Neural cell (in vitro differentiated cells): ENCODE data around the gene PLP1. TPM values are rescaled to one million over a fixed set of nuclear protein-coding genes. Genes with fewer than 3 reads are reported as not detected.

Source experiments
- H2AFZ ChIP-seq: fragments of 200-600, 300-800 bp; sonication (generic), shearing (Covaris generic); 2 replicates; pipeline ENCODE4 v1.6.0; 2014; ENCODE audit warnings: low read depth, mild to moderate bottlenecking, antibody characterized with exemption, low read length, moderate library complexity
- H3F3A ChIP-seq: fragments of 200-600 bp; shearing (Covaris generic); 2 replicates; pipeline ENCODE4 v1.6.1; 2016; ENCODE audit warnings: mild to moderate bottlenecking, moderate library complexity, mixed read lengths, antibody characterized with exemption, low read length; ENCODE audit not compliant: insufficient read depth, poor library complexity, severe bottlenecking
- H3K27ac ChIP-seq: fragments of 200-600, 300-800 bp; sonication (generic), shearing (Covaris generic); 2 replicates; pipeline ENCODE4 v1.5.1; 2014; ENCODE audit warnings: mild to moderate bottlenecking, low read length, moderate library complexity
- H3K27me3 ChIP-seq: fragments of 300-800, 200-600 bp; sonication (generic), shearing (Covaris generic); 2 replicates; pipeline ENCODE4 v1.6.0; 2014; ENCODE audit warnings: mild to moderate bottlenecking, low read depth, low read length, moderate library complexity; ENCODE audit not compliant: insufficient read depth
- H3K36me3 ChIP-seq: fragments of 300-800, 200-600 bp; sonication (generic), shearing (Covaris generic); 2 replicates; pipeline ENCODE4 v1.5.1; 2014; ENCODE audit warnings: mild to moderate bottlenecking, antibody characterized with exemption, low read length, moderate library complexity; ENCODE audit not compliant: insufficient read depth
- H3K4me2 ChIP-seq: fragments of 300-800, 200-600 bp; sonication (generic), shearing (Covaris generic); 2 replicates; pipeline ENCODE4 v1.6.0; 2014; ENCODE audit warnings: mild to moderate bottlenecking, low read length
- H3K4me3 ChIP-seq: fragments of 300-800, 200-600 bp; sonication (generic), shearing (Covaris generic); 2 replicates; pipeline ENCODE4 v1.5.1; 2014; ENCODE audit warnings: mild to moderate bottlenecking, low read length, moderate library complexity
- H3K79me2 ChIP-seq: fragments of 200-600 bp; shearing (Covaris generic); replicated peaks from 2 replicates; pipeline ENCODE4 v1.6.0; 2014; ENCODE audit warnings: mild to moderate bottlenecking, low read length, moderate library complexity; ENCODE audit not compliant: insufficient read depth
- H3K9ac ChIP-seq: fragments of 300-800, 200-600 bp; sonication (generic), shearing (Covaris generic); 2 replicates; pipeline ENCODE4 v1.6.1; 2016; ENCODE audit warnings: mild to moderate bottlenecking, low read length, mixed read lengths
- H3K9me2 ChIP-seq: fragments of 200-600 bp; shearing (Covaris generic); 2 replicates; pipeline ENCODE4 v1.6.1; 2016; ENCODE audit warnings: mild to moderate bottlenecking, low read length, mixed read lengths; ENCODE audit not compliant: insufficient read depth
- H3K9me3 ChIP-seq: fragments of 200-600, 300-800 bp; sonication (generic), shearing (Covaris generic); 2 replicates; pipeline ENCODE4 v1.6.1; 2016; ENCODE audit warnings: mild to moderate bottlenecking, mixed run types, low read length, moderate library complexity, mixed read lengths
- H4K20me1 ChIP-seq: fragments of 200-600 bp; shearing (Covaris generic); 2 replicates; pipeline ENCODE4 v1.6.1; 2016; ENCODE audit warnings: mild to moderate bottlenecking, mixed run types; ENCODE audit not compliant: insufficient read depth
- CTCF ChIP-seq: fragments of 450-650 bp; IDR thresholded peaks from 2 replicates; pipeline ENCODE4 v1.5.1; 2014; ENCODE audit warnings: antibody characterized with exemption, mild to moderate bottlenecking, moderate library complexity; ENCODE audit not compliant: poor library complexity, severe bottlenecking
- EP300 ChIP-seq: fragments of 450-650 bp; conservative IDR thresholded peaks from 2 replicates; pipeline ENCODE4 v1.6.1; 2014; ENCODE audit warnings: antibody characterized with exemption, mild to moderate bottlenecking, moderate library complexity; ENCODE audit not compliant: poor library complexity, severe bottlenecking
- EZH2 ChIP-seq: fragments of 200-600, 300-800 bp; shearing (Covaris generic), sonication (generic); IDR thresholded peaks from 2 replicates; pipeline ENCODE4 v1.6.1; 2014; ENCODE audit warnings: antibody characterized with exemption, low read length, borderline replicate concordance, mild to moderate bottlenecking; ENCODE audit not compliant: insufficient read depth, poor library complexity, severe bottlenecking
- MXI1 ChIP-seq: fragments of 450-650 bp; conservative IDR thresholded peaks from 2 replicates; pipeline ENCODE4 v1.6.1; 2014; ENCODE audit warnings: antibody characterized with exemption, mild to moderate bottlenecking; ENCODE audit not compliant: poor library complexity, severe bottlenecking
- POLR2AphosphoS5 ChIP-seq: IDR thresholded peaks from 2 replicates; pipeline ENCODE4 v1.6.1; 2012
- RAD21 ChIP-seq: fragments of 450-650 bp; conservative IDR thresholded peaks from 2 replicates; pipeline ENCODE4 v1.6.1; 2014; ENCODE audit warnings: antibody characterized with exemption, mild to moderate bottlenecking, moderate library complexity
- SMC3 ChIP-seq: fragments of 450-650 bp; conservative IDR thresholded peaks from 2 replicates; pipeline ENCODE4 v1.6.1; 2014; ENCODE audit warnings: antibody characterized with exemption, mild to moderate bottlenecking, moderate library complexity; ENCODE audit not compliant: poor library complexity
- TAF1 ChIP-seq: IDR thresholded peaks from 2 replicates; pipeline ENCODE4 v1.6.1; 2012; ENCODE audit warnings: low read depth
- polyA plus RNA-seq: library from polyadenylated mRNA; depleted of rRNA; stranded (reverse); fragments of >200 nt; gene quantifications from 2 replicates; pipeline ENCODE4 v1.2.3, GENCODE V29; 2014
- TF ChIP-seq, protein P1 (sequence below): IDR thresholded peaks from 2 replicates; pipeline ENCODE4 v1.6.1; 2012; ENCODE audit warnings: borderline replicate concordance

Gene PLP1
- polyA plus RNA-seq, 1 donor from 2014 or later: 0.71 TPM

DNA sequence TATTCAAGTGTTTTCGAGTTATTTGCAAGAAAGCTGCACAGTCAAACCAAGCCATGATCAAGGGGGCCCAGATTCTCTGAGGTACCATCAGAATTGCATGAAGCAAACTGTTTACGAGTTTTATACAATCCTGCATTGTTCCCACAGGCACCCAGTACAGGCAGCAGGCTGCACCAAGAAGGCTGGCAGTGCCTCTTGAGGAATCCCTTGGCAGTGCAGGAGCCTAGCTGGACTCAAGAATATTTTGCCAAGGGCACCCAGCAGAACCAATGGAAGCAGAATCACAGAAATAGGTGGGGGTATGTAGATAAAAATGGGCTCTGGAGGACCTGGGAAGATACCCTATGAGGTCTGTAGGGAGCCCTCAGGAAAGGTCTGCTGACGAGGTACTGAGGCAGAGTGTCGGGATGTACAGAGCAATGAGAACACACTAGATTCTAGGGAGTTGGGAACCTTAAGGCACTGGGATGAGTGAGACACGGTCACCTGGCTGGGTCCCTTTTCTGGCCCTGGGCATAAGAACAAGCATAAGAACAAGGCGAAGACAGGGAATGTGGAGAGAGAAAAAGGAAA is 2.5 kb upstream of the PLP1 start:
- Histone ChIP-seq H3K27ac (no peak overlapping the region), H4K20me1 (no peaks in the 10 kb centered on the region), H3K4me3 (no peak overlapping the region), H3K9ac (no peak overlapping the region), H2AFZ (no peak overlapping the region), H3K27me3 (no peaks in the 10 kb centered on the region), H3K9me3 (no peaks in the 10 kb centered on the region), H3K79me2 (no peaks in the 10 kb centered on the region), H3K4me2 (no peak overlapping the region), H3K36me3 (no peaks in the 10 kb centered on the region), H3F3A (no peaks in the 10 kb centered on the region), H3K9me2 (no peaks in the 10 kb centered on the region)
- TF ChIP-seq EZH2 (no peak), TAF1 (no peak), MXI1 (no peak), EP300 (no peak), CTCF (peak; percentile 38), SMC3 (peak; percentile 39), POLR2AphosphoS5 (no peak), RAD21 (peak; percentile 40)
- TF ChIP-seq, protein P1, sequence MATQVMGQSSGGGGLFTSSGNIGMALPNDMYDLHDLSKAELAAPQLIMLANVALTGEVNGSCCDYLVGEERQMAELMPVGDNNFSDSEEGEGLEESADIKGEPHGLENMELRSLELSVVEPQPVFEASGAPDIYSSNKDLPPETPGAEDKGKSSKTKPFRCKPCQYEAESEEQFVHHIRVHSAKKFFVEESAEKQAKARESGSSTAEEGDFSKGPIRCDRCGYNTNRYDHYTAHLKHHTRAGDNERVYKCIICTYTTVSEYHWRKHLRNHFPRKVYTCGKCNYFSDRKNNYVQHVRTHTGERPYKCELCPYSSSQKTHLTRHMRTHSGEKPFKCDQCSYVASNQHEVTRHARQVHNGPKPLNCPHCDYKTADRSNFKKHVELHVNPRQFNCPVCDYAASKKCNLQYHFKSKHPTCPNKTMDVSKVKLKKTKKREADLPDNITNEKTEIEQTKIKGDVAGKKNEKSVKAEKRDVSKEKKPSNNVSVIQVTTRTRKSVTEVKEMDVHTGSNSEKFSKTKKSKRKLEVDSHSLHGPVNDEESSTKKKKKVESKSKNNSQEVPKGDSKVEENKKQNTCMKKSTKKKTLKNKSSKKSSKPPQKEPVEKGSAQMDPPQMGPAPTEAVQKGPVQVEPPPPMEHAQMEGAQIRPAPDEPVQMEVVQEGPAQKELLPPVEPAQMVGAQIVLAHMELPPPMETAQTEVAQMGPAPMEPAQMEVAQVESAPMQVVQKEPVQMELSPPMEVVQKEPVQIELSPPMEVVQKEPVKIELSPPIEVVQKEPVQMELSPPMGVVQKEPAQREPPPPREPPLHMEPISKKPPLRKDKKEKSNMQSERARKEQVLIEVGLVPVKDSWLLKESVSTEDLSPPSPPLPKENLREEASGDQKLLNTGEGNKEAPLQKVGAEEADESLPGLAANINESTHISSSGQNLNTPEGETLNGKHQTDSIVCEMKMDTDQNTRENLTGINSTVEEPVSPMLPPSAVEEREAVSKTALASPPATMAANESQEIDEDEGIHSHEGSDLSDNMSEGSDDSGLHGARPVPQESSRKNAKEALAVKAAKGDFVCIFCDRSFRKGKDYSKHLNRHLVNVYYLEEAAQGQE: no peak

DNA sequence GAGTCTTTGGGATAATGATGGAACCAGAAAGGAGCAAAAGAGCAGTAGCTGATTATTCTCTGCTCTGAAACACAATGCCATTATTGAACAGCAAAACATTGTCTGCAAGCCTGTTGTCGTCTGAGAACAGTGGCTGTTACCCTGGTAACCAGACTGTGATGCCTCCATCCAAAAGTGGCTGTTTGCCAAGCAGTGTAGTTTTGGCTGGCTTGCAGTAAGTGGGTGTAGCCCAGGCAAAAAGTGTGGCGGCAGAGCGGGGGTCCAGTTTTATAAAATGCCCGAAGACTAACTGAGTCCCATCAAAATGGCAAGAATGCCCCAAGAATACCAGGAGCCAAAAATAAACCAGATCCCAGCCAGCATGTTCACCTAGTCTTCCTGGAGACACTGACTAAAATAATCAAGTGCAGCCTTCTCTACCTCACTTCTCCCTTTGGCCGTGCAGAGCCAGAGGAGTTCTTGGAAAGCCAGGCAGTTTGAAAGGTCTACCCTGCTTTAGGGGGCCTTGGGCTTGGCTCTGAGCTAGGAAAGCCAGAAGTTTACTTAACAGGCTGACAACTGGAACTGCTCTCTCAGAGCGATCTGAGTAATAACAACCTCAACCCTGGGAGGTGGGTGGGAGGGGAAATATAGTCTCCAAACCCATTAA is 2.6 kb downstream of the PLP1 start:
- no peaks in the 10 kb centered on the region for H4K20me1 ChIP-seq
- TF ChIP-seq EZH2 (no peak), CTCF (no peak), MXI1 (no peak), TAF1 (no peak), EP300 (no peak), POLR2AphosphoS5 (no peak), RAD21 (no peak), SMC3 (no peak)
- TF ChIP-seq, protein P1: no peak
- H3K4me2 ChIP-seq: no peak overlapping the region
- H3F3A ChIP-seq: no peaks in the 10 kb centered on the region
- no peaks in the 10 kb centered on the region for H3K9me3 ChIP-seq
- no peaks in the 10 kb centered on the region for H3K27me3 ChIP-seq
- no peaks in the 10 kb centered on the region for H3K36me3 ChIP-seq
- H3K79me2 ChIP-seq: no peaks in the 10 kb centered on the region
- no peak overlapping the region for H3K4me3 ChIP-seq
- H2AFZ ChIP-seq: no peak overlapping the region
- H3K9me2 ChIP-seq: no peaks in the 10 kb centered on the region
- no peak overlapping the region for H3K9ac ChIP-seq
- no peak overlapping the region for H3K27ac ChIP-seq
